Chondrocyte (in vitro differentiated cells): ENCODE measurements around the gene EME2. TPM values are rescaled to one million over a fixed set of nuclear protein-coding genes. Genes with fewer than 3 reads are reported as not detected.

Experiments used
- DNase-seq: peaks from one replicate; pipeline ENCODE4 v3.0.0; 2021; ENCODE audit warnings: mixed read lengths, low spot score
- H3K27ac Mint-ChIP-seq: one replicate; pipeline ENCODE4 v1.8.0; 2021; ENCODE audit warnings: mild to moderate bottlenecking, moderate library complexity, mixed read lengths; ENCODE audit not compliant: unreplicated experiment
- H3K27me3 Mint-ChIP-seq: 2 replicates; pipeline ENCODE4 v1.8.0; 2021; ENCODE audit warnings: low read depth, mixed read lengths
- H3K36me3 Mint-ChIP-seq: 2 replicates; pipeline ENCODE4 v1.8.0; 2021; ENCODE audit warnings: low read depth, mixed read lengths
- H3K4me1 Mint-ChIP-seq: 2 replicates; pipeline ENCODE4 v1.8.0; 2021; ENCODE audit warnings: low read depth, mild to moderate bottlenecking, mixed read lengths
- H3K4me3 Mint-ChIP-seq: one replicate; pipeline ENCODE4 v1.8.0; 2021; ENCODE audit warnings: mild to moderate bottlenecking, moderate library complexity, mixed read lengths; ENCODE audit not compliant: unreplicated experiment
- H3K9me3 Mint-ChIP-seq: 2 replicates; pipeline ENCODE4 v1.8.0; 2021; ENCODE audit warnings: low read depth, mixed read lengths
- CTCF ChIP-seq: fragments of 200-600 bp; sonication (generic); IDR thresholded peaks from 2 replicates; pipeline ENCODE4 v1.5.0; 2021; ENCODE audit warnings: antibody characterized with exemption, mild to moderate bottlenecking, moderate library complexity
- long read RNA-seq: library from polyadenylated mRNA; stranded (forward); transcript quantifications from one replicate; pipeline ENCODE4 v2.0.0, GENCODE V29; 2021
- total RNA-seq: library from RNA; stranded (reverse); gene quantifications from 3 replicates; pipeline ENCODE4 v1.2.1, GENCODE V29; 2021

The EME2 gene
- 16.9 to 28.4 TPM (median 19.7 TPM) in 3 replicates for total RNA-seq
- long read RNA-seq, partial matches to known transcripts: 5 of 19 reads
- long read RNA-seq, other reads (novel, unspliced or antisense): 13 of 19 reads

GRCh38 chr16:1772362-1772907 is at the start of gene EME2:
EME2 (plus strand) TSS chr16:1772810; CDS start chr16:1773228, 418 bp downstream.
- no peak for DNase-seq
- no peaks in the 10 kb centered on the region for H3K9me3 Mint-ChIP-seq
- H3K27me3 Mint-ChIP-seq: no peaks in the 10 kb centered on the region
- H3K36me3 Mint-ChIP-seq: peaks cover 4% of the 10 kb centered on the region
- H3K4me1 Mint-ChIP-seq: peaks cover 25% of the 10 kb centered on the region
- H3K4me3 Mint-ChIP-seq: peak within 1 kb of the TSS; percentile 95
- no peak for TF ChIP-seq CTCF
- peak within 1 kb of the TSS; percentile 97 for H3K27ac Mint-ChIP-seq

- H3K36me3 Mint-ChIP-seq: peaks cover 10% of the 10 kb centered on the region
- H3K9me3 Mint-ChIP-seq: no peaks in the 10 kb centered on the region
- DNase-seq: no peak
- no peaks in the 10 kb centered on the region for H3K27me3 Mint-ChIP-seq
- peak overlapping the region; percentile 93 for H3K27ac Mint-ChIP-seq
- no peak overlapping the region for H3K4me3 Mint-ChIP-seq
- H3K4me1 Mint-ChIP-seq: peaks cover 27% of the 10 kb centered on the region
- TF ChIP-seq CTCF: peak; percentile 87
Measured at GRCh38 chr16:1723450-1724147, 49.0 kb upstream of the EME2 start.

- Mint-ChIP-seq H3K4me1 (peaks cover 27% of the 10 kb centered on the region), H3K4me3 (no peak overlapping the region), H3K9me3 (no peaks in the 10 kb centered on the region), H3K27ac (no peak overlapping the region), H3K36me3 (peaks cover 14% of the 10 kb centered on the region), H3K27me3 (no peaks in the 10 kb centered on the region)
- no peak for TF ChIP-seq CTCF
- DNase-seq: no peak
Measured at GRCh38 chr16:1724491-1724890, 48.1 kb upstream of the EME2 start.

GRCh38 chr16:1726661-1727502 is 45.7 kb upstream of the EME2 start:
- H3K4me3 Mint-ChIP-seq: no peak overlapping the region
- no peak for TF ChIP-seq CTCF
- peaks cover 19% of the 10 kb centered on the region for H3K4me1 Mint-ChIP-seq
- DNase-seq: no peak
- H3K36me3 Mint-ChIP-seq: peaks cover 16% of the 10 kb centered on the region
- no peaks in the 10 kb centered on the region for H3K9me3 Mint-ChIP-seq
- no peaks in the 10 kb centered on the region for H3K27me3 Mint-ChIP-seq
- no peak overlapping the region for H3K27ac Mint-ChIP-seq
